Renal cortex interstitium (tissue), 11 donors: ENCODE measurements around the gene TSPAN9. TPM values are rescaled to one million over a fixed set of nuclear protein-coding genes. Genes with fewer than 3 reads are reported as not detected.
A peak's percentile ranks its signal among the peaks of the same experiment; 100 is the strongest.

Source experiments
- DNase-seq, 11 donors: peaks; one replicate each; pipeline ENCODE4 v3.0.0-alpha.2; 2013; ENCODE audit warnings: low read depth in 9 of 11, low spot score in 4 of 11; ENCODE audit errors: extremely low read depth in 1 of 11
- polyA plus RNA-seq, 3 donors: library from polyadenylated mRNA; unstranded; fragments of 120-200 nt; gene quantifications; one replicate each; pipeline ENCODE4 v1.2.1, GENCODE V29; 2013; ENCODE audit not compliant: insufficient read length in 3 of 3

TSPAN9 gene
- polyA plus RNA-seq, 3 donors: 78.2 to 90.6 (median 83.2) TPM

GRCh38 chr12:3145546-3146310 is 68.5 kb downstream of the TSPAN9 start:
- DNase-seq: no peak

GRCh38 chr12:3147260-3147659 is 70.1 kb downstream of the TSPAN9 start:
- DNase-seq: no peak

DNA sequence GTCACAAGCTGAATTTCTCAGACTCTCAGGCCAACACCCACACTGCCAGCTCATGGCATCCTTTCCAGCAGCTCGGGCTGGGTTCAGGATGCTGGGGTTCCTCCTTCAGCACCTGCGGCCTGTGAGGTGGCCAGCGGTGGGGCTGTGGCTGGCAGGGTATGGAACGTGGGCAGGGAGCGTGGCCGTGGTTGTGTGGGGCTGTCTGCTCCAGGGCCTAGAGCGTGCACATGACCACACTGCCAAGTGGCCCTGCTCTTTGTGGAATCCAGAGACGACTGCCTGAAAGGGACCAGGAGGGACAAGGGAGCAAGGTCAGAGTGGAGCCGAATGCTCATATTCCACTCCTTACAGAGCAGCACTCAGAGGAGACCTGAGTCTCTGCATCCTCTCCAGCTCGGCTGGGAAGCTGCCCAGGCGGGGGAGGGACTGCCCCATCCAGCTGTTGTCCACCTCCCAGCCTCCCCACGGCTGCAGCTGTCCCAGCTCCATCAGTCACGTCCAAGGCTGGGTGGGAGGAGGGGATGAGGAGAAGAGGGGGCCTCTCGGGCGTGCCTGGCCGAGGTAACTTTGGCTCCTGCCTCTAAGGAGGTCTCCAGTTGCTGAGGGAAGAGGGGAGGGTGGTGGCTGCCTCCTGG is 71.3 kb downstream of the TSPAN9 start:
- DNase-seq: peak in 1 of 11 donors; percentile 63

DNA sequence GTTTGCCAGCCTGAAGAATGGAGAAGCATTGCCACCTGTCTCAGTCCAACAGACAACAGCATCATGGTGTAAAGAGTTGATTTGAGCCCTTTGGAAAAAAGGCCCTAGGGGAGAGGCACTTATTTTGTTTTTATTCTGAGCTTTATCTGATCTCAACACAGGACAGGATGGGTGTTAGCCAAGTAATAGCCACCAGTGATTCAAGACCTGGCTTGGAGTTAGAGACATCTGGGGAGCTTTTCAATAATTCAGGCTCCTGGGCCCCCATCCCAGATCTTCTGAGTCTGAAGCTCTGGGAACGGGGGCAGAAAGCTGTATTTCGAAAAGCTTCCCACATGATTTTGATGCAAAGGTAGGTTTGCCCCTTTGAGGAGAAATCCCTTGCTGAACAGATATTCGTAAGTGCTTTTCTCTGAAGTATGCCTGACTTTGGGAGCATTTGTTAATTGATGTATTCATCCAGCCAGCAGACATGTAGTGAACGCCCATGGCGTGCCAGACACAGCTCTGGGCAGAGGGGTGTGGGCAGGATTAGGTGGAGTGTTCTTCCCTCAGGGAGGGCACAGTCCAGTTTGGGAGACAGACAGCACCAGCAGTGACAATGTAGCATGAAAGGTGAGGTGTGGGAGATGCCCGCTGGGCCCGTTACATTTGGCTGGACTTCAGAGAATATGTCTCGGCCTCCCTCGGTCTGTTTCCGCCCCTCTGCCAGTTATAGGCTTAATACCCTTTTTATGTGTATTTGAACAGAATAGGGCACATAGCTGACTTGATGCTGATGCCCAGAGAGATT is 72.5 kb downstream of the TSPAN9 start:
- no peak for DNase-seq

DNA sequence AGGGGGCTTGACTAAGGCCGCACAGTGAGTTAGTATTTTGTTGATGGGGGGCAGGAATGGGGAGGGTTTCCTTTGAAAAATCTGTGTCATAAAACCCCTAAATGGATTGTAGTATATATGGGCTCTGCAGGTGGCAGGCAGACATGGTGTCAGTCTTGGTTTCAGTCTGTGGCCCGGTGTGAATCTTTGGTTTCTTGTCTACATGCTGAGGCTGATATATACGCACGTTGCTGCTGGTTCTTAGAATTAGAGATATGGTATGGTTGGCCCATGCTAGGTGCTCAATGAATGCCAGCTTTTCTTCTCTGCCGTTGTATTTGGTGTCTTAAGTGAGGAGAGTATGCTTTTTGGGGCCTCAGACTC is 73.1 kb downstream of the TSPAN9 start:
- no peak for DNase-seq

DNA sequence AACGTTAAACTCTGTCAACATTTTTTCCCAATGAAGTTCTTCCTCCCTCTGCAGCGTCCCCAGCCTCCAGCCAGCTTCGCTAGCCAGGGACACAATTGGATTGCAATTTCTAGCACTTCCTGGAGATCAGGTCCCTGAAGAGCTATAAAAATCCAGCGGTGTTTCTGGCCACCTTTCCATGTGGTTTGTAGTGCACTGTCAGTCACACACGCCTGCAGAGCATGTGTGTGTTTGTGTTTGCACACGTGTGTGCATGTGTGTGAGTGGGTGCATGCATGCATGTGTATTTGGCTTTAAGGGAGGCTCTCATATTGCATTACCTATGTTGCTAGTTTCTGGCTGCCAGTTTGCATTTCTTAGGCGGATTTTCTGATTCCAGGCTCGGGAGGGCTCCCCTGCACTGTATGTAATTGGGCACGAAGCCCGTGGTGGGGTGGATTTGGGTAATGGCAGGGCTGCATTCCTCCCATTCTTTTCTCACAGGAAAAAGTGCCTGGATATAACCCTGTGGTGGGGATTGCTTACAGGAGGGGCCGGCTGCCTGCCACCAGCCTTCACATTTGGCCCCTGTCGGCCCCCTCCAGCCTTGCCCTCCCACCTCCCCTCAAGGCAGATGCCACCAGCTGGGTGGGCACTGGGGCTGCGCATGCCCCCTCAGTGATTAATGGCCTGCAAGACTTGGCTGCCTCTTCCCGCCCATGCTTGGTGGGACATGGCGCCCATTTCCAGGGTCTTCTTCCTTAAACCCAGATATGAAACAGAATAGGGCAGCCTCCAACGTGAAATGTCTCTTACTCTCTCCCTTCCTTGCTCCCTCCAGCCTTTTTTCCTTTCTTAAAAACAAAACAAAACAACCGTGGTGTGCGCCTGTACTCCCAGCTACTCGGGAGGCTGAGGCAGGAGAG is 74.0 kb downstream of the TSPAN9 start:
- DNase-seq: no peak

- no peak for DNase-seq
Measured at GRCh38 chr12:3152011-3152511, 74.9 kb downstream of the TSPAN9 start.

DNA sequence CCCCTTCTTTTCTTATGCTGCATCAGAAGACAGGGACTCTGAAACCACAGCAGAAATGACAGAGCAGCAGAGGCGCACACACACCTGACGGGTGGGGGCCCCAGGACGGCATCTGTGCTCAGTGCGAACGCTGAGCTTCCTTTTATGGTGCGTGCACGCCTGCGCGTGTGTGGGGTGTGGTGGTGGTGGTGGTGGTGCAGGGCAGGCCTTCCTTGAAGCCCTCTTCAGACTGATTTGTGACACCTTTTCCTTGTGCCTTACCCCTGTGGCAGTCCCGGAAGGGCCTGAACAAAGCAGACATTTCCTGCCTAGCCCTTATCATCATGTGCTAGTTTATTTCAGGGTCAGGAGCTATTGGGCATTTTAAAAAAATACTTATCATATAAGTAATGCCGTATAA is 75.7 kb downstream of the TSPAN9 start:
- no peak for DNase-seq

- DNase-seq: no peak
Measured at GRCh38 chr12:3154006-3154405, 76.8 kb downstream of the TSPAN9 start.

GRCh38 chr12:3155702-3156370 is 78.7 kb downstream of the TSPAN9 start:
- peak in 1 of 11 donors; percentile 36 for DNase-seq

DNA sequence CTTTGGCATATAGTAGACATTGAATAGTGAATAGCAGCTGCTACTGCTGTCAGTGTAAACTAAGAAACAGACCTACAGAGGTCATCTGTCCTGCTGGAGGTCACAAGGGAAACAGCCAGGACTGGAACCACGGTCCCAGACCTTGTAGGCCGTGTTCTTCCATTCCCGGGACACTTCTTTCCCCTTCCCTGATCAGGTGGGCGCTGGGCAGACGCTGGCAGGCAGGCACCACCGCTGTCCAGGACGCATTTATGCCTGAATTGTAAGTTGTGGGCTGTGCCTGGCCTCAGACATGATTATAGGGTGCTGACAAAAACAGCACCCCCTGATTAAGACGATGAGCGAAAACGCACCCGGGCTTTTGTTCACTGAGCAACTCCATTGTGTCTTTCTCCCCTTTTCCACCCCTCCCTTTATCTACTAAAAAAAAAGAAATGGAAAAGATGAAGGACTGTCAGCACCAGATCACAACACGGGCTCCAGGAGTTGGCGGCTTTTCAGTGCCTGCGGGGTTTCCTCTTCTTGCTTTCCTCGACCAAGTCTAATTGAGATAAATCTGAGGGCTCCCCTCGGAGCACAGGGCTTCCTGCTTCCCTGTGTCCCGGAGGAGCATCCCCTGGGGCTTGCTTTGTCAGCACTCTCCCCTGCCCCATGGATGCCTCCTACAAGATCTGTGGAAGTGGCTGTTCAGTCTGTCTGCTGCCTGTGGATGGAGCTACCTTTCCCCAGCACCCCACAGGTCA is 80.6 kb downstream of the TSPAN9 start:
- DNase-seq: no peak

- DNase-seq: no peak
Measured at GRCh38 chr12:3158851-3159465, 81.8 kb downstream of the TSPAN9 start.

DNA sequence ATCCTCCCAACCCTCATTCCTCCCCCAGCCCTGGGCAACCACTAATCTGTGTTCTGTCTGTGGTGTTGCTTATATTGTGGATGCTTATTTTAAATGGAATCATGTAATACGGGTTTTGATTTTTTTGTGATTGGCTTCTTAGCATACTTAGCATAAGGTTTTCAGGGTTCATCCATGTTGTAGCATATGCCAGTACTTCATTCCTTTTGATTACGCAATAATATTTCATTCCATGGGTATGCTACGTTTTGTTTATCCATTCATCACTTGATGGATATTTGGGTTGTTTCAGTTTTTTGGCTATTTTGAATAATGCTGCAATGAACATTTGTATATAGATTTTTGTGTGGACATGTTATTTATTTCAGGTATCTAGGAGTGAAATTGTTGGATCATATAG is 82.9 kb downstream of the TSPAN9 start:
- DNase-seq: no peak

GRCh38 chr12:3161861-3162260 is 84.7 kb downstream of the TSPAN9 start:
- no peak for DNase-seq

- DNase-seq: no peak
Measured at GRCh38 chr12:3164454-3165077, 87.4 kb downstream of the TSPAN9 start.

GRCh38 chr12:3165078-3165980 is 88.2 kb downstream of the TSPAN9 start:
- DNase-seq: no peak
